Stimulated activated naive CD8-positive, alpha-beta T cell treated with anti-CD3 and anti-CD28 coated beads, Interleukin-15, amount 100 ng/mL, for 72 hours (primary cell): ENCODE measurements around the gene IL10.
A peak's percentile ranks its signal among the peaks of the same experiment; 100 is the strongest.

ENCODE experiments used
- ATAC-seq: fragments of 150-1000 bp; cut with Tn5 transposase; 2 replicates; pipeline ENCODE4 v1.10.0; 2021; ENCODE audit warnings: mild to moderate bottlenecking, moderate library complexity
- DNase-seq, 2 donors: peaks; one replicate each; pipeline ENCODE4 v3.0.0; 2021 to 2022
- H3K27ac Mint-ChIP-seq, 2 donors: one replicate each; pipeline ENCODE4 v1.8.0; 2022; ENCODE audit warnings: mild to moderate bottlenecking in 2 of 2, mixed read lengths in 2 of 2, moderate library complexity in 2 of 2
- H3K27me3 Mint-ChIP-seq: one replicate; pipeline ENCODE4 v1.8.0; 2022; ENCODE audit warnings: mixed read lengths
- H3K4me1 Mint-ChIP-seq: one replicate; pipeline ENCODE4 v1.8.0; 2022; ENCODE audit warnings: mild to moderate bottlenecking, mixed read lengths
- H3K4me3 Mint-ChIP-seq, 2 donors: one replicate each; pipeline ENCODE4 v1.8.0; 2022; ENCODE audit warnings: mild to moderate bottlenecking in 2 of 2, mixed read lengths in 2 of 2, moderate library complexity in 1 of 2
- H3K9me3 Mint-ChIP-seq, 2 donors: one replicate each; pipeline ENCODE4 v1.8.0; 2022; ENCODE audit warnings: mixed read lengths in 2 of 2

IL10 gene

DNA sequence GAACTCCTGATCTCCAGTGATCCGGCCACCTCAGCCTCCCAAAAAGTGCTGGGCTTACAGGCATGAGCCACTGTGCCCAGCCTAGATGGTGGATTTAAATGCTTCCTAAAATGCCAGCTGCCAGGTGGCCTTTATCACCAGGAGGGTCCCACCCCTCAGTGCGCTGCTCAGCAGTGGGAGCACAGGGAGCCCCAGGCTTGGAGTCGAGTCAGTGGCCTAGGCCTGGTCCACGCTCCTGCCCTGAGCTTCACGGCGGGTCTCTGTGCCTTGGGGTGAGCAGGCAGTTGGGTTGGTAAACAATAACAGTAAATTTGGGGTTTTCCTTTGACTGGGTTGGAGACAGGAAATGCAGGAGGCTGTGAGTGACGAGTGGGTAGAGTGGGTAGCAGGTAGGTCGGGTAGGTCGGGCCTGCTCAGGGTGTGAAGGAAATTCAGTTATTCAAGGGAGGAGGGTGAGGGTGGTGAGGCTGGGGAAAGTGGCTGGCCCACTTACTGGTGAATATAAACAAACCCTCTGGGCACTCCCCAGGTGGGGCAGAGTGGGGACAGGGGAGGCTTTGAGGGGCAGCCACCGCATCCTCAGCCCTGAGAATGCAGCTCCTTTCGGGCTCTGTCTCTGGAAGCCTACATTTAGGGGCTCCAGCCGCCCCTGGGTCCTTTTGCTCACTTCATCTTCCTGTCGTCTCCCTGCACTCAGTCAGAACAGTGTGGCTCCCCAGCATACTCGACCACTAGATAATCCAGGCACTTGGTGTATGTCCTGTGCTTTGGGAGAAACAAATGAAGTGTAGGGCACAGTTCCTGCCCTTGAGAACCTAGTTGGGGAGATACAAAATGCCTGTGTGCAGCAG lies 35.2 kb downstream of the IL10 start:
- H3K27ac Mint-ChIP-seq: peak overlapping the region in 1 of 2 donors; percentile 67
- H3K4me3 Mint-ChIP-seq: peak overlapping the region; percentile 43 to 51
- no peaks in the 10 kb centered on the region for H3K9me3 Mint-ChIP-seq
- no peaks in the 10 kb centered on the region for H3K27me3 Mint-ChIP-seq
- peaks cover 81% of the 10 kb centered on the region for H3K4me1 Mint-ChIP-seq
- DNase-seq (no peak), ATAC-seq (peak; percentile 7)

GRCh38 chr1:206735553-206736031 lies 36.7 kb downstream of the IL10 start:
- DNase-seq (no peak), ATAC-seq (no peak)
- H3K27me3 Mint-ChIP-seq: no peaks in the 10 kb centered on the region
- H3K9me3 Mint-ChIP-seq: no peaks in the 10 kb centered on the region
- peaks cover 66% of the 10 kb centered on the region for H3K4me1 Mint-ChIP-seq
- no peak overlapping the region for H3K4me3 Mint-ChIP-seq
- no peak overlapping the region for H3K27ac Mint-ChIP-seq

DNA sequence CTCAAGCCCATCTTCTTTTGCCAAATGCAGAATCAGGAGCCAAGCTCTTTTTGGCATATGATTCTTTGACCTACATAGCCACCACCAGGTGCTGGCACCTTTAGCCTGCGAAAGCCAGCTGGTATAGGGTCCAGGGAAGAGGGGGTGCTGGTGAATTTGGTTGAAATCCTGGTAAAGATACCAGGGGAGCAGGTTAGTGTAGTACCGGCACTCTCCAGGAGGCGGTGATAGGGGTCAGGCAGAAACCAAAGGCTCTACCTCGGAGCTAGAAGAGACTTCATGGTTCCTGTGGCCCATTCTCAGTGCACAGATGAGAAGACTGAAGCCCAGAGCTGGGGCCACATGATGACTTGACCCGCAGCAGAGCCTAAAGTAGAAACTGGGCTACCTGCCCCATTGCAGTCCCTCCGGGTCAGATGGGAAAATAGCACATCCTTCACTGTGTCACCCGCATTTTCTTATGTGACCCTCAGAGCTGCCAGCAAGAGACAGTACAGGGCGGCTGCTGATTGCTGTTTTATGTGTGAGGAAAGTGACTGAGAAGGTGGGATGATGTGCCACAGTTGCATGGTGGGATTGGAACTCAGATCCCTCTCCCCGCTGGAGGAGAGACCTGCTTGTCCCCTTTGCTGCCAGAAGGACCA lies 37.7 kb downstream of the IL10 start:
- H3K27ac Mint-ChIP-seq: no peak overlapping the region
- H3K9me3 Mint-ChIP-seq: no peaks in the 10 kb centered on the region
- peak; percentile 52 to 75 for DNase-seq
- H3K4me1 Mint-ChIP-seq: peaks cover 58% of the 10 kb centered on the region
- peak; percentile 36 for ATAC-seq
- no peak overlapping the region for H3K4me3 Mint-ChIP-seq
- H3K27me3 Mint-ChIP-seq: no peaks in the 10 kb centered on the region

DNA sequence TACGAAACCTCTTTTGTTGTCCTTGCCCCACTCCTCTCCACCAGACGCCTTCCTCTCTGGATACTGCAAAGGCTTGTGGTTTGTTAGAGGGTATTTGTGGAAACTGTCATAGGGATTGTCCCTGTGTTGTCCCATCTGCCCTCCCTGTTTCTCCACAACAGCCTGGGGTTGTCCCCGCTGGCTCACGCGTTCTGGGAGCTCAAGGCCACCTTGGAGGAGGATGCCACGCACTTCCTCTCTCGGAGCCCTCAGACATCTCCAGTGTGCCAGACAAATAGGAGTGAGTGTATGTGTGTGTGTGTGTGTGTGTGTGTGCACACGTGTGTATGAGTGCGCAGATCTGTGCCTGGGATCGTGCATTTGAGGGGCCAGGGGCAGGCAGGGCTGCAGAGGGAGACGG lies 39.3 kb downstream of the IL10 start:
- Mint-ChIP-seq H3K9me3 (no peaks in the 10 kb centered on the region), H3K27me3 (no peaks in the 10 kb centered on the region), H3K27ac (no peak overlapping the region), H3K4me3 (no peak overlapping the region), H3K4me1 (peaks cover 53% of the 10 kb centered on the region)
- ATAC-seq (no peak), DNase-seq (no peak)

DNA sequence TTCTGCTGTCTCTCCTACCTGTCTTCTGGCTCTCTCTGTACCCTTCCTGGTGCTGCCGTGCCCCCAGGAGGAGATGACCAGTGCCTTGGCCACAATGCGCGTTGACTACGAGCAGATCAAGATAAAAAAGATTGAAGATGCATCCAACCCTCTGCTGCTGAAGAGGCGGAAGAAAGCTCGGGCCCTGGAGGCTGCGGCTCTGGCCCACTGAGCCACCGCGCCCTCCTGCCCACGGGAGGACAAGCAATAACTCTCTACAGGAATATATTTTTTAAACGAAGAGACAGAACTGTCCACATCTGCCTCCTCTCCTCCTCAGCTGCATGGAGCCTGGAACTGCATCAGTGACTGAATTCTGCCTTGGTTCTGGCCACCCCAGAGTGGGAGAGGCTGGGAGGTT lies 39.8 kb downstream of the IL10 start:
- Mint-ChIP-seq H3K4me1 (peaks cover 48% of the 10 kb centered on the region), H3K4me3 (no peak overlapping the region), H3K9me3 (no peaks in the 10 kb centered on the region), H3K27ac (no peak overlapping the region), H3K27me3 (no peaks in the 10 kb centered on the region)
- no peak for ATAC-seq
- DNase-seq: no peak

- Mint-ChIP-seq H3K4me1 (peaks cover 44% of the 10 kb centered on the region), H3K4me3 (no peak overlapping the region), H3K27me3 (no peaks in the 10 kb centered on the region), H3K27ac (no peak overlapping the region), H3K9me3 (no peaks in the 10 kb centered on the region)
- ATAC-seq: peak; percentile 29
- peak in 1 of 2 donors; percentile 9 for DNase-seq
Observed at GRCh38 chr1:206729507-206729906, 42.8 kb downstream of the IL10 start.

DNA sequence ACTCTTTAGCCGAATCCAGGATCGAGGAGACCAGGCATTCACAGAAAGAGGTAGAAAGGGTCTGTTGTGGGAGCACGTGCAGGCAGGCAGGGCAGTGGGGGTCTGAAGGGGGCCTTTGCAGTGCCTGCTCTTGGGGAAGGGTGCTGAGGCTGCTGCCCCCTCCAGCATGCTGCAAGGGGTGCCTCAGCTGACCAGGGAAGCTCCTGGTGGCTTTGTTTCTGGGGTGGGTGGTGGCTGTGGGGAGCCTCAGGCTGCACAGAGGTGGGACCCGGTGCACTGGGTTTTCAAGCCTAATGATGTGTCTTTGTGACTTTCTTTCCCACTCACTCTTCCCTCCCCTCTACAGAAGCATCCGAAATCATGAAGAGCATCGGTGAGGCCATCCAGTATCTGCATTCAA lies 43.2 kb downstream of the IL10 start:
- no peak for ATAC-seq

GRCh38 chr1:206728697-206728987 lies 43.7 kb downstream of the IL10 start:
- ATAC-seq: no peak
- H3K4me3 Mint-ChIP-seq: no peak overlapping the region
- no peak for DNase-seq
- no peaks in the 10 kb centered on the region for H3K9me3 Mint-ChIP-seq
- H3K27ac Mint-ChIP-seq: peak overlapping the region; percentile 50 to 64
- no peaks in the 10 kb centered on the region for H3K27me3 Mint-ChIP-seq
- peaks cover 46% of the 10 kb centered on the region for H3K4me1 Mint-ChIP-seq

More for the DNA sequence above, 43.2 kb downstream of the IL10 start:
- no peak overlapping the region for H3K4me3 Mint-ChIP-seq
- no peak for DNase-seq
- no peaks in the 10 kb centered on the region for H3K9me3 Mint-ChIP-seq
- peak overlapping the region in 1 of 2 donors; percentile 50 for H3K27ac Mint-ChIP-seq
- H3K4me1 Mint-ChIP-seq: peaks cover 44% of the 10 kb centered on the region
- no peaks in the 10 kb centered on the region for H3K27me3 Mint-ChIP-seq

GRCh38 chr1:206727981-206728696 lies 44.2 kb downstream of the IL10 start:
- no peak for DNase-seq
- peaks cover 51% of the 10 kb centered on the region for H3K4me1 Mint-ChIP-seq
- H3K4me3 Mint-ChIP-seq: no peak overlapping the region
- ATAC-seq: no peak
- peak overlapping the region; percentile 63 to 86 for H3K27ac Mint-ChIP-seq
- no peaks in the 10 kb centered on the region for H3K27me3 Mint-ChIP-seq
- no peaks in the 10 kb centered on the region for H3K9me3 Mint-ChIP-seq

GRCh38 chr1:206725109-206725963 lies 47.0 kb downstream of the IL10 start:
- ATAC-seq: peak; percentile 33
- peaks cover 69% of the 10 kb centered on the region for H3K4me1 Mint-ChIP-seq
- H3K27me3 Mint-ChIP-seq: no peaks in the 10 kb centered on the region
- no peaks in the 10 kb centered on the region for H3K9me3 Mint-ChIP-seq
- no peak overlapping the region for H3K4me3 Mint-ChIP-seq
- peak; percentile 41 to 48 for DNase-seq
- H3K27ac Mint-ChIP-seq: no peak overlapping the region

DNA sequence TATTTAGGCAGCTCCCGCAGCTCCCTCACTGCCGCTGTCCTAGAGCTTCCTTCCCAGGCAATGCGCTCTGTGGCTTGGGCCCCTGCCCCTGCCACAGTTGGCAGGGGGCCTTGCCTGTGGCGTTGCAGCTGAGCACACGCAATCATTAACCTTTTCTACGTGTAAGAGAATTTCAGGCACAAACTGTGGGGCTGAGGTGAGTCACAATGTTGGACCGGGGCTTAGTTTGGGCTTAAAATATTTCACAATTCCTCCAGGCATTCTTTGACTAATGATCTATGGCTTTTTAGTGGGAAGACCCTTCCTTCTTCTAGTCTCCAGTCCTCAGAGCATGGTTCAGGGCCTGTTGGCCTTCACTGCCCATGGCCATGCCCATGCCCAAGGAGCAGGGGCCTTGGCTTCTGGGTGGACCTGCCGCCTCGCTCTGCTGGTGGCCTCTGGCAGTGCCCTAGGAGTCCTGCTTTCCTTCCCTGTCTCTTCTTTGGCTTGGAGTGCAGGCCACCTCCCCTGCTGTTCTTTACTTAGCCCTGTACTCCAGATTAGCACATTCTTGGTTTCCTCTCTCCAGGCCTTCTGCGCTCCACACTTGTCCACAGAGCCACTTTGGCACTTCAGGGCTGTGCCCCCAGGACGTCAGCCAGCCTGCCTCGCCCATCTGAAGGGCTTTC lies 48.4 kb downstream of the IL10 start:
- no peak for ATAC-seq
- DNase-seq: no peak
- no peaks in the 10 kb centered on the region for H3K27me3 Mint-ChIP-seq
- no peaks in the 10 kb centered on the region for H3K9me3 Mint-ChIP-seq
- peak overlapping the region in 1 of 2 donors; percentile 32 for H3K27ac Mint-ChIP-seq
- H3K4me1 Mint-ChIP-seq: peaks cover 74% of the 10 kb centered on the region
- peak overlapping the region in 1 of 2 donors; percentile 10 for H3K4me3 Mint-ChIP-seq

GRCh38 chr1:206723462-206723804 lies 48.9 kb downstream of the IL10 start:
- ATAC-seq: no peak
- Mint-ChIP-seq H3K4me3 (no peak overlapping the region), H3K27me3 (no peaks in the 10 kb centered on the region), H3K27ac (no peak overlapping the region), H3K4me1 (peaks cover 76% of the 10 kb centered on the region), H3K9me3 (no peaks in the 10 kb centered on the region)
- DNase-seq: no peak

- DNase-seq (no peak), ATAC-seq (no peak)
- no peaks in the 10 kb centered on the region for H3K27me3 Mint-ChIP-seq
- no peaks in the 10 kb centered on the region for H3K9me3 Mint-ChIP-seq
- H3K4me1 Mint-ChIP-seq: peaks cover 74% of the 10 kb centered on the region
- no peak overlapping the region for H3K27ac Mint-ChIP-seq
- H3K4me3 Mint-ChIP-seq: no peak overlapping the region
Observed at GRCh38 chr1:206722751-206723461, 49.4 kb downstream of the IL10 start.

DNA sequence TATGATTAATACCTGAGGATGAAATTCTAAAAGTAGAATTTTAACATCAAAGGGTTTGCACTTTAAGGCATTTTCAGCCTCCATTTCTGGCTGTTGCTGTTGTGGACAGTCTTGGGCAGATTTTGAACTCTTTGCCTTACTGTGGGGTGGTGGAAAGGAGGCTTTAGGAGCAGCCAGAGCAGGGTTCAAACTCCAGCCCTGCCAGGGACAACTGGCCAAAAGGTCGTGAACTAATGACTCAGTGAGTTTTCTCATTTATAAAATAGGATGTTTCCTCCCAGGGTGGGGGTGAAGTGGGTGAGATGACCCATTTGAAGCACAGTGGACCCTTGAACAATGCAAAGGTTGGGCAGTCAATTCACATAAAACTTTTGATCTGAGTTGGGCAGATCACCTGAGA lies 50.8 kb downstream of the IL10 start:
- Mint-ChIP-seq H3K4me3 (no peak overlapping the region), H3K27ac (no peak overlapping the region), H3K9me3 (no peaks in the 10 kb centered on the region), H3K4me1 (peaks cover 81% of the 10 kb centered on the region), H3K27me3 (no peaks in the 10 kb centered on the region)
- DNase-seq: no peak
- no peak for ATAC-seq
